Renal pelvis (tissue), 4 donors: Measurements from ENCODE around the gene ABTB2. TPM values are rescaled to one million over a fixed set of nuclear protein-coding genes. Genes with fewer than 3 reads are reported as not detected.

ENCODE experiments used
- DNase-seq: peaks from one replicate; pipeline ENCODE4 v3.0.0-alpha.2; 2013
- polyA plus RNA-seq, 3 donors: library from polyadenylated mRNA; unstranded; fragments of 120-200 nt; gene quantifications; one replicate each; pipeline ENCODE4 v1.2.1, GENCODE V29; 2013; ENCODE audit not compliant: insufficient read length in 3 of 3

ABTB2 gene
- polyA plus RNA-seq, 3 donors = 8.1 to 10.4 (median 9.1) TPM

GRCh38 chr11:34150494-34151151 is 207.2 kb downstream of the ABTB2 start:
- no peak for DNase-seq

GRCh38 chr11:34149786-34150185 is 208.0 kb downstream of the ABTB2 start:
- no peak for DNase-seq

GRCh38 chr11:34149274-34149673 is 208.5 kb downstream of the ABTB2 start:
- DNase-seq = no peak

GRCh38 chr11:34148504-34149165 is 209.2 kb downstream of the ABTB2 start:
- no peak for DNase-seq

- no peak for DNase-seq
Observed at GRCh38 chr11:34147581-34147980, 210.2 kb downstream of the ABTB2 start.

- DNase-seq = no peak
Observed at GRCh38 chr11:34146866-34147265, 210.9 kb downstream of the ABTB2 start.

GRCh38 chr11:34146411-34146810 is 211.4 kb downstream of the ABTB2 start:
- no peak for DNase-seq

GRCh38 chr11:34145847-34146381 is 211.9 kb downstream of the ABTB2 start:
- DNase-seq = no peak

- no peak for DNase-seq
Observed at GRCh38 chr11:34145073-34145472, 212.7 kb downstream of the ABTB2 start.

GRCh38 chr11:34143048-34143447 is 214.8 kb downstream of the ABTB2 start:
- DNase-seq = no peak

GRCh38 chr11:34140149-34140548 is 217.7 kb downstream of the ABTB2 start:
- no peak for DNase-seq

- no peak for DNase-seq
Observed at GRCh38 chr11:34139346-34139745, 218.5 kb downstream of the ABTB2 start.

GRCh38 chr11:34136420-34136819 is 221.4 kb downstream of the ABTB2 start:
- no peak for DNase-seq

GRCh38 chr11:34135439-34135838 is 222.4 kb downstream of the ABTB2 start:
- DNase-seq = no peak

GRCh38 chr11:34134765-34135164 is 223.0 kb downstream of the ABTB2 start:
- DNase-seq = no peak

- DNase-seq = no peak
Observed at GRCh38 chr11:34132261-34132965, 225.4 kb downstream of the ABTB2 start.

GRCh38 chr11:34128824-34129223 is 229.0 kb downstream of the ABTB2 start:
- DNase-seq = no peak

GRCh38 chr11:34126959-34127848 is 230.6 kb downstream of the ABTB2 start:
- no peak for DNase-seq

GRCh38 chr11:34124885-34125668 is 232.7 kb downstream of the ABTB2 start:
- DNase-seq = no peak

- DNase-seq = no peak
Observed at GRCh38 chr11:34120651-34121050, 237.2 kb downstream of the ABTB2 start.

- DNase-seq = no peak
Observed at GRCh38 chr11:34114471-34114870, 243.3 kb downstream of the ABTB2 start.
